Activated naive CD4-positive, alpha-beta T cell treated with Interleukin-2 at 50 U/mL for 16 hours (primary cell): ENCODE data around the gene ERC1.

ENCODE experiments used
- DNase-seq: peaks from one replicate; pipeline ENCODE4 v3.0.0-alpha.2; 2020

ERC1 gene

GRCh38 chr12:1500095-1500801 is 509.2 kb downstream of the ERC1 start:
- DNase-seq, result no peak

- DNase-seq, result no peak
Measured at GRCh38 chr12:1501001-1501400, 510.0 kb downstream of the ERC1 start.

- no peak for DNase-seq
Measured at GRCh38 chr12:1501695-1502378, 510.8 kb downstream of the ERC1 start.

- DNase-seq, result no peak
Measured at GRCh38 chr12:1502379-1502720, 511.3 kb downstream of the ERC1 start.

GRCh38 chr12:1502831-1503230 is 511.8 kb downstream of the ERC1 start:
- no peak for DNase-seq

- no peak for DNase-seq
Measured at GRCh38 chr12:1503281-1503711, 512.3 kb downstream of the ERC1 start.

GRCh38 chr12:1504304-1504894 is 513.4 kb downstream of the ERC1 start:
- no peak for DNase-seq

- DNase-seq, result no peak
Measured at GRCh38 chr12:1504895-1505311, 513.9 kb downstream of the ERC1 start.

- no peak for DNase-seq
Measured at GRCh38 chr12:1505576-1505975, 514.6 kb downstream of the ERC1 start.

GRCh38 chr12:1507308-1507707 is 516.3 kb downstream of the ERC1 start:
- no peak for DNase-seq

GRCh38 chr12:1509413-1510052 is 518.5 kb downstream of the ERC1 start:
- no peak for DNase-seq

- no peak for DNase-seq
Measured at GRCh38 chr12:1510056-1510812, 519.2 kb downstream of the ERC1 start.

GRCh38 chr12:1515010-1515409 is 524.0 kb downstream of the ERC1 start:
- no peak for DNase-seq

- DNase-seq, result no peak
Measured at GRCh38 chr12:1515428-1515827, 524.4 kb downstream of the ERC1 start.

- DNase-seq, result no peak
Measured at GRCh38 chr12:1517007-1517406, 526.0 kb downstream of the ERC1 start.

GRCh38 chr12:1517734-1518525 is 526.9 kb downstream of the ERC1 start:
- DNase-seq, result no peak

- no peak for DNase-seq
Measured at GRCh38 chr12:1518591-1519516, 527.8 kb downstream of the ERC1 start.

- no peak for DNase-seq
Measured at GRCh38 chr12:1519642-1520041, 528.6 kb downstream of the ERC1 start.

GRCh38 chr12:1523046-1523445 is 532.0 kb downstream of the ERC1 start:
- no peak for DNase-seq

GRCh38 chr12:1523558-1524050 is 532.6 kb downstream of the ERC1 start:
- no peak for DNase-seq

- DNase-seq, result no peak
Measured at GRCh38 chr12:1525858-1526257, 534.8 kb downstream of the ERC1 start.
